ENCODE data around the gene HSPB8. TPM values are rescaled to one million over a fixed set of nuclear protein-coding genes. Genes with fewer than 3 reads are reported as not detected.

HSPB8 gene
- total and polyA plus RNA-seq, 2 of the 4 experiments (the other 2 are of a cell fraction): 12.9 to 25.8 TPM

GRCh38 chr12:119171691-119172425 lies 6.9 kb upstream of the HSPB8 start:
- H3K4me3 ChIP-seq (ENCODE audit: insufficient read depth, low read depth, low read length): no peak overlapping the region
- DNase-seq: no peak
- H3K36me3 ChIP-seq (ENCODE audit: control insufficient read depth, insufficient read depth, low read length): no peaks in the 10 kb centered on the region
- H2AFZ ChIP-seq (replicated peaks; ENCODE audit: low read length, poor library complexity): no peak overlapping the region
- H3K9me1 ChIP-seq (ENCODE audit: insufficient read depth, low read length): no peaks in the 10 kb centered on the region
- in situ Hi-C loops (cut with MboI; ENCODE audit: low sequenced_read_pairs) (no loop called here), intact Hi-C loops (cut with micrococcal nuclease) (loop anchor here (10.0 kb wide), 1 partner anchor 767 kb away; no protein-coding TSS in a partner anchor), dilution Hi-C loops (cut with HindIII; ENCODE audit: low sequenced_read_pairs, unreplicated experiment) (no loop called here)
- no peak overlapping the region for H2BK120ac ChIP-seq (ENCODE audit: low read depth, low read length)
- no peak overlapping the region for H3K27ac ChIP-seq (ENCODE audit: insufficient read depth, low read length)
- no peak overlapping the region for H3K9ac ChIP-seq (ENCODE audit: low read depth, low read length)
- no peak overlapping the region for H3K18ac ChIP-seq (ENCODE audit: low read depth, low read length)
- no peak overlapping the region for H3K23ac ChIP-seq (ENCODE audit: low read depth, low read length)
- no peak for ATAC-seq (ENCODE audit: low read depth)
- no peak overlapping the region for H2BK15ac ChIP-seq (ENCODE audit: low read depth, low read length)
- no peaks in the 10 kb centered on the region for H3K9me3 ChIP-seq (ENCODE audit: control insufficient read depth, insufficient read depth, low read length)
- no TSS peak for BruUV-seq (replicated peaks)
- H4K20me1 ChIP-seq (ENCODE audit: insufficient read depth, low read length): no peaks in the 10 kb centered on the region
- TF ChIP-seq POLR2A (IDR thresholded peaks at IDR 0.05; ENCODE audit: low read depth, low read length) (no peak), NFE2L2 (IDR thresholded peaks at IDR 0.05; ENCODE audit: low read depth, low read length) (no peak), ELK1 (IDR thresholded peaks at IDR 0.05; ENCODE audit: borderline replicate concordance, low read depth, low read length) (no peak), FOS (IDR thresholded peaks at IDR 0.05; ENCODE audit: low read depth, low read length) (no peak), USF2 (IDR thresholded peaks at IDR 0.05; ENCODE audit: low read depth, low read length) (no peak), CHD1 (IDR thresholded peaks at IDR 0.05; ENCODE audit: low read depth, low read length) (no peak), SMC3 (IDR thresholded peaks at IDR 0.05; ENCODE audit: low read depth, low read length) (no peak), CTCF (conservative IDR thresholded peaks at IDR 0.05; ENCODE audit: low read depth, low read length) (no peak), MXI1 (IDR thresholded peaks at IDR 0.05; ENCODE audit: borderline replicate concordance, low read depth, low read length) (no peak), RAD21 (IDR thresholded peaks at IDR 0.05; ENCODE audit: low read length) (no peak), RCOR1 (IDR thresholded peaks at IDR 0.05; ENCODE audit: insufficient replicate concordance, low read length) (no peak), RFX5 (IDR thresholded peaks at IDR 0.05; ENCODE audit: low read depth, low read length) (no peak)
- ChIA-PET POLR2A (ENCODE audit: unreplicated experiment) (no interaction called here), CTCF (no interaction called here)
- H3K14ac ChIP-seq (replicated peaks; ENCODE audit: low read depth, low read length): no peak overlapping the region
- H3K79me1 ChIP-seq (ENCODE audit: low read depth in 1 of 2, low read length in 2 of 2): no peaks in the 10 kb centered on the region
- H2BK20ac ChIP-seq (ENCODE audit: low read depth, low read length): no peak overlapping the region
- H2BK5ac ChIP-seq (ENCODE audit: low read depth, low read length, poor library complexity, severe bottlenecking): no peak overlapping the region
- H3K56ac ChIP-seq (ENCODE audit: extremely low read depth, insufficient read depth, low read length): no peak overlapping the region
- no peak overlapping the region for H4K91ac ChIP-seq (ENCODE audit: insufficient read depth, low read depth, low read length)
- H3K4me1 ChIP-seq (ENCODE audit: control insufficient read depth, insufficient read depth, low read length): peaks cover 3% of the 10 kb centered on the region; the same call in 1 of the 2 replicates
- no peak overlapping the region for H4K8ac ChIP-seq (ENCODE audit: low read depth in 2 of 2, low read length in 2 of 2)
- WGBS, 2 experiments (ENCODE audit: extremely low coverage in 2 of 2, insufficient read length in 1 of 2): 58% methylated on average over 3 of the region's 15 CpGs; no CpG with 5 or more reads in 1 of the 2 experiments
- peaks cover 4% of the 10 kb centered on the region; the same call in 1 of the 2 replicates for H3K27me3 ChIP-seq (ENCODE audit: control insufficient read depth, insufficient read depth, low read length)
- no peak overlapping the region for H4K5ac ChIP-seq (ENCODE audit: low read depth, low read length)
- H3K4ac ChIP-seq (ENCODE audit: low read depth, low read length): no peak overlapping the region
- H3K4me2 ChIP-seq (ENCODE audit: low read depth, low read length): no peak overlapping the region
- no peak overlapping the region for H2AK9ac ChIP-seq (replicated peaks; ENCODE audit: low read depth, low read length, poor library complexity)
- H2AK5ac ChIP-seq (ENCODE audit: low read depth, low read length): no peak overlapping the region

Measured in IMR-90 (cell line).